Measurements from ENCODE around the gene PDE4A.

DNA sequence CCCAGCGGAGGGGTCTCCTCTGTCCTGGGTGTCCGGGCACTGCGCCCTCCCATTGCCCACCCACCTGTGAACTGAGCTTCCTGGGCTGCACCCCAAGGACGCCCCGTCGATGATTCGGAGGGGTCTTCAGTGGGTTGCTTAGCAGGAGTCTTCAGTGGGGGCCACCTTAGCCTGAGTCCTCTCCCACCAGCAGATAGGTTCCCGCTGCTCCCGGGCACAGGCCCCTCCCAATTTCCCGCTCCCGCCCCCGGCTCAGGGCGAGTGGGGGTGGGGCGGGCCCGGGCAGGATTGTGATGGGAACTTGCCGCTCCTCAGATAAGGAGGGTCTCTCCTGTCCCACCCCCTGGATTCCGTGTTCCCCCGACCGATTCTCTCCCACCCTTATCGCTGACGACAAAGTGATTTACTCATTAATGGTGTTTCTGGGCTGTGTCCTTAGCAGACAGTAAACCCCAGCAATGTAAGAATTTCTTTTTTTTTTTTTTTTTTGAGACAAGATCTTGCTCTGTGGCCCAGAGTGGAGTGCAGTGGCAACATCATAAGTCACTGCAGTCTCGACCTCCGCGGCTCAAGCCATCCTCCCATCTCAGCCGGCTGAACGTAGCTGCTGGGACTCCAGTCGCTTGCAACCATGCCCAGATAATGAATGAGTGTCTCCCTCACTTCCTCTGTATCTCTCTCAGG is 97.6 kb downstream of the PDE4A start:
- TF ChIP-seq YY1 (IDR thresholded peaks at IDR 0.05; ENCODE audit: insufficient read depth, insufficient read length), result no peak
- TF ChIP-seq ZNF274 (IDR thresholded peaks at IDR 0.05; ENCODE audit: low read depth, low read length), result no peak
- TF ChIP-seq SUZ12 (IDR thresholded peaks at IDR 0.05; ENCODE audit: extremely low read depth, insufficient read depth, insufficient read length), result no peak

Data from NT2/D1 (cell line).